Activated T-cell treated with anti-CD3 and anti-CD28 coated beads for 1 hour (primary cell): Measurements from ENCODE around the gene ASPSCR1.

Experiments
- DNase-seq: peaks from one replicate; pipeline ENCODE4 v3.0.0-alpha.2; 2020; ENCODE audit warnings: low read depth

Gene ASPSCR1

DNA sequence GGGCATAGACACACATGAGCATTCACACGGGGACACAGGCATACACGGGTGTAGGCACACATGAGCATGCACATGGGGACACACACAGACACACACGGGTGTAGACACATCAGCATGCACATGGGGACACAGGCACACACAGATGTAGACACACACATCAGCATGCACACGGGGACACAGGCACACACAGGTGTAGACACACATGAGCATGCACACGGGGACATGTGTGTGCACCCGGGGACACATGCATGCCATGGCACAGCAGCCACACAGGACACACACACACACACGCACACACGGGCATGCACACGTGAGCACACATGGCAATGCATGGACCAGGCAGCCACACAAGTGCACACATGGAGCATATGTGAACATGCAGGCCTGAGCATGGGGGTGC is 65.2 kb downstream of the ASPSCR1 start:
- no peak for DNase-seq

DNA sequence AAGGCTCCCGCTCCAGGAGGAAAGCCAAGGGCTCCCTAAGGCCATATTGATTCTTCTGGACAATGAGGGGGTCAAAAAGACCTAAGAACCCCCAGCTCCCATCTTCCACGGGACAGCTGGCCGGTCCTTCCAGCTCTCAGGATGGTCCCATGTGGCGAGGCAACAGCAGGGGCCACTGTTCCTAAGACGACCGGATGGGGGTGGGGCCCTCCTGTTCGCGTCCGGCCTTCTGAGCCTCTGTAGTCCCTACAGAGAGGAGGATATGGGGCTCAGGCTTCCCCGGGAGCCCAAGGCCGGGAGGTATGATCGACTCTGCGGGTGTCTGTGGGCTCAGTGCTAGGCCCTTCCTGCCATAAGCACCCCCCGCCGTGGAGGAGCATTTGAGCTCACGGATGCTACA is 66.1 kb downstream of the ASPSCR1 start:
- DNase-seq = no peak

- DNase-seq = no peak
Observed at GRCh38 chr17:82045936-82046484, 68.6 kb downstream of the ASPSCR1 start.

- DNase-seq = no peak
Observed at GRCh38 chr17:82046903-82047302, 69.5 kb downstream of the ASPSCR1 start.

DNA sequence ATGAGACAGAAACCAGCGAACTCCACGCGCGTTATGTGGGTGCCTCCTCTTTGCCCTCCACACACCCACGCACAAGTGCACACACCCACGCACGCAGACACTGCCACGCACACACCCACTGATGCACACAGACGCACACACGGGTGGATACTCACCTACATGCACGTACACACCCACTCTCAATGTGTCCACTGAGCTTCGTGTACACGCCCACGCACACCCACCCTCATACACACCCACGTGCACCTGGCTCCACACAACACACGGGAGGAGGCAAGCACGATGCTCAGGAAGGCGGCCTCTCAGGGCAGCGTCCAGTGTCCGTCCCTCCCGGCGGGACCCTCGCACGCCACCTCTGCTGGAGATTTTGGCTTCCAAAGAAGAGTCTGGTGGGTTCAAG is 70.0 kb downstream of the ASPSCR1 start:
- no peak for DNase-seq

- no peak for DNase-seq
Observed at GRCh38 chr17:82047914-82048570, 70.6 kb downstream of the ASPSCR1 start.

- DNase-seq = no peak
Observed at GRCh38 chr17:82048571-82048971, 71.1 kb downstream of the ASPSCR1 start.

- DNase-seq = no peak
Observed at GRCh38 chr17:82049106-82049505, 71.7 kb downstream of the ASPSCR1 start.

DNA sequence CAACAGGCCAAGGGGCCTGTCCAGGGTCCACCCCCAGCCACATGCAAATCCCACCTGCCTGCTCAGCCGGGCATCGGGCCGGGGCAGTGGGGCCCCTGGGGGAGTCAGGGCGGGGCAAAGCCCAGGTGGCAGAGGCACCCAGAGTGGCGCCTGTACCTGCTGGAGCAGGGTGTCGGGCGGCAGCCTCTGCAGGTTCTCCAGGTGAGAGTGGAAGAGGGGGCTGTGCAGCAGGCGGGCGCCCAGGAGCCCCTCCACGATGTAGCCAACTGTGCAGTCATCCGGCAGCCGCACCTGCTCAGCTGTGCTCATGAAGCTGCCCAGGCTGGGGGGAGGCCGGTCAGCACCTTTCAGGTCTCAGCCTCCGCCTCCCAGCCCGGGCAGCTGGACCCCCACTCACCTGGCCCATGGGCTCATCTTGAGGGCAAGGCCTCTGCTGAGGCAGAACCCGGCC is 72.1 kb downstream of the ASPSCR1 start:
- no peak for DNase-seq

DNA sequence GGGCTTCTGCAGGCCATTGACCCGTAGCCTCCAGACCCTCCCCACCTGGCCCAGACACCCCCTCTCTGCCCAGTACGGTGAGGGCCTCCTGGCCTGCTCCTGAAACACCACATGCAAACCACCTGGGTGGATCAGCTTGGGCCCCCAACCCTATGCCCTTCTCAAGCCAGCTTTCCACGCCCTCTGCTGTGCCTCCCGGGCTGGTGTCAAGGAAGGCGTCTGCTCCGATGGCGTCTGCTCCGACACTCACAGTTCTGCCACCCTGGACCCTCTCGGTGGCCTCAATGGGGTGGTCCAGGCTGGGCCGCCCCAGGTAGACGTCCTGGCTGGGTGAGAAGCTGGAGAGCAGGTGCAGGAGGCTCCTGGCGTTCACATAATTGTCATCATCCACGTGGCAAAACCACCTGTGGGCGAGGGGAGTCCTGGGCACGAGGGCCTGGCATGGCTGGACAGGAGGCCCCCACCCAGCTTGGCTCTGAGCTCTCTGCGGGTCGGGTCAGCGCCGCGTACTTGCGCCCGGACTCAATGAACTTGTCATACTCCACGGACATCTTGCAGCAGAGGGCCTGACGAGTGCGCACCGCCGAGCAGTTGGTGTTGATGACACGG is 72.8 kb downstream of the ASPSCR1 start:
- no peak for DNase-seq

- no peak for DNase-seq
Observed at GRCh38 chr17:82050761-82051641, 73.6 kb downstream of the ASPSCR1 start.

GRCh38 chr17:82051776-82052637 is 74.6 kb downstream of the ASPSCR1 start, which contains the start of the genes GPS1 and RFNG:
GPS1 (plus strand) TSS chr17:82051898; CDS start chr17:82051932, 34 bp downstream.
RFNG (minus strand) TSS chr17:82051811; CDS start chr17:82051766, 45 bp downstream.
- DNase-seq = peak; percentile 79

DNA sequence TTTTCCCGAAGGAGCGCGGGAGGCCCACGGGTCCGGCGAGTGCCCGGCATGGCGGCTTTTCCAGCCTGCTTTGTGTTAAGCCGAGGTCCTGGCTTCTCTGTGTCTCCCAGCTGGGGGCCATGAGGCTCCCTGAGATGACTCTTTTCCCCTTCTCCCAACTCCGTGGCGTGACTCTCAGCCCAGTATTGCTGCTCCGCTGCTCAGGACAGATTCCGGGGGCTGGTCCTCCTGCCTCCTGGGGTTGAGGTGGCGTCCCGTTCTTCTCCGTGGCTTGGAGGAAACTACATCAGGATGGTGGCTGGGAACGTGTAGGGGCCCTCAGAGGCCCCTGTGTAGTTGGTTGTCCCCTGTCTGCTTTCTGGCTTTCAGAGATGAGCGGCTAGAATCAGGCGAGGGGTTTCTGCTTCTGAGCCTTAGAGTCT is 75.2 kb downstream of the ASPSCR1 start:
- DNase-seq = no peak

DNA sequence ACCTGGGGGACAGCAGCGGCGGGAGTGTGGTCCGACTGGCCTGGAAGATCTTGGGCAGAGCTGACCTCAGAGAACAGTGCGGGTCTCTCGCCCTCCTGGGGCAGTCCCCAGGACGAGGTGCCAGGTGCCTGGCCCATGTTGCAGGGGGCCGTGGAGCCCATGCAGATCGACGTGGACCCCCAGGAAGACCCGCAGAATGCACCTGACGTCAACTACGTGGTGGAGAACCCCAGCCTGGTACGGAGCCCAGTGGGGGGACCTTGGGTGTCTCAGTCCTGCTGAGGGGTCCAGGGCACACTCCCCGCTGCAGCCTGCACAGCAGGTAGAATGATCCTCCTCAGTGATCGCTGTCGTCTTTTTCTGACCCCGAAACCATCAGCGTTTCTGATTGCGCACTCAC is 75.7 kb downstream of the ASPSCR1 start:
- no peak for DNase-seq

DNA sequence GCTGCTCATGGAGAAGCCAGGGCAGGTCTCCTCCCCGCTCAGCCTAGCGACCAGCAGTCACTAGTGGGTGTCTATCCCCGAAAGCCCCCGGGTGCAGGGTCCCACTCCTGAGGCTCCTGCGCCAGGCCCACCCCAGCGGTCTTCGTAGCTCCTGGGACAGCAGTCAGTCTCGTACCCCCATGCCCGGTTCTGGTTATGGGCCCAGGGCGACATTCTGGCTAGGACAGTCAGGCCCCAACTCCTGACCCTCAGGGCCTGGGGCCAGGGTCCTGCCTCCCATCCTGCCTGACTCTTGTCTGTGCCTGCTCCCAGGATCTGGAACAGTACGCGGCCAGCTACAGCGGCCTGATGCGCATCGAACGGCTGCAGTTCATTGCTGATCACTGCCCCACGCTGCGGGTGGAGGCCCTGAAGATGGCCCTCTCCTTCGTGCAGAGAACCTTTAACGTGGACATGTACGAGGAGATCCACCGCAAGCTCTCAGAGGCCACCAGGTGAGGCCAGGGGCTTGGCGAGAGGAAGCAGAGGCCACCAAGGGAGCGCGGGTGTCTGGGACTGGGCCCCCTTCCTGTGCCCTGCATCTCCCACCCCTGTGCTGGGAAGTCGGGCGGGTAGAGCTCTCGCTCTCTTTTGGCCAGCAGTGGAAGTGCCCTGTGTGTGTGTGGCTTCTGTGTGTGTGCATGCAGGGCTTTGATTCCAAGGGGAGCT is 76.3 kb downstream of the ASPSCR1 start:
- no peak for DNase-seq

- DNase-seq = no peak
Observed at GRCh38 chr17:82054351-82055022, 77.1 kb downstream of the ASPSCR1 start.

DNA sequence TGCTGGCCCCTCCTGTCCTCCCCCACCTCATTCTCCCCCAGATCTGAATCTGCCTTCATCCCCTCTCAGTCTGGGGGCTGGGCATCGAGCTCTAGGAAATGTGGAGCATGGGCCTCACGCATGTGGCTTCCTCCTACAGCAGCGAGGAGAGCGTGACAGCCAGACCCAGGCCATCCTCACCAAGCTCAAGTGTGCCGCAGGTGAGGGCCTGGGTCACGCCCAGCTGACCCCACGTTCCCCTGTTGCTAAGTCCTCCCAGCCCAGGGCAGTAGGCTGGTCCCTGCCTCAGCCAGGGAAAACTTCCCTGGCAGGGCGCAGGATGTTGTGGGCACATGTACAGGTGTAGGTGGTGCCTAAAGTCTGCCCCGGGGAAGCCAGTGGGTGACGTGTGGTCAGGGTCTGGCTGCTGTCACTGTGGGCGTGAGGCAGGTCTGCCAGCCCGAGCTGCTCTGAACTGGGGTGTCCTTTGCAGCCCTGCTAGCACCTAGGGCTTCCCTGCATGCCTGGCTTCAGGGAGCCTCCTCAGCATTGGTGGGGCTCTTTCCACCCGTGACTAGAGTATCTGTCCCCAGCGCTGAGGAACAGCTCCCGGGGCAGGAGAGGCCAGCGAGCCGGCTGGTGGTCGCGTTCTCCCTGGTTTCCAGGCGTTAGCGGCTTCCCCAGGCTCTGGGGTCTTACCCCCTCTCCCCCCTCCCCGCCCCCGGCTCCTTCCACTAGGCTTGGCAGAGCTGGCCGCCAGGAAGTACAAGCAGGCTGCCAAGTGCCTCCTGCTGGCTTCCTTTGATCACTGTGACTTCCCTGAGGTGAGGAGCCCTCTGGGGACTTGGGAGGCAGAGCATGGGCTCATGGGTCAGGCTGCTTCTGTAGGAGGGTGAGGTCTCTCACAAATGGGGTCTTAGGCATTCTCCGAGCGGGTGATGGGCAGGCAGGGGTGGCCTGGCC is 77.9 kb downstream of the ASPSCR1 start:
- no peak for DNase-seq

DNA sequence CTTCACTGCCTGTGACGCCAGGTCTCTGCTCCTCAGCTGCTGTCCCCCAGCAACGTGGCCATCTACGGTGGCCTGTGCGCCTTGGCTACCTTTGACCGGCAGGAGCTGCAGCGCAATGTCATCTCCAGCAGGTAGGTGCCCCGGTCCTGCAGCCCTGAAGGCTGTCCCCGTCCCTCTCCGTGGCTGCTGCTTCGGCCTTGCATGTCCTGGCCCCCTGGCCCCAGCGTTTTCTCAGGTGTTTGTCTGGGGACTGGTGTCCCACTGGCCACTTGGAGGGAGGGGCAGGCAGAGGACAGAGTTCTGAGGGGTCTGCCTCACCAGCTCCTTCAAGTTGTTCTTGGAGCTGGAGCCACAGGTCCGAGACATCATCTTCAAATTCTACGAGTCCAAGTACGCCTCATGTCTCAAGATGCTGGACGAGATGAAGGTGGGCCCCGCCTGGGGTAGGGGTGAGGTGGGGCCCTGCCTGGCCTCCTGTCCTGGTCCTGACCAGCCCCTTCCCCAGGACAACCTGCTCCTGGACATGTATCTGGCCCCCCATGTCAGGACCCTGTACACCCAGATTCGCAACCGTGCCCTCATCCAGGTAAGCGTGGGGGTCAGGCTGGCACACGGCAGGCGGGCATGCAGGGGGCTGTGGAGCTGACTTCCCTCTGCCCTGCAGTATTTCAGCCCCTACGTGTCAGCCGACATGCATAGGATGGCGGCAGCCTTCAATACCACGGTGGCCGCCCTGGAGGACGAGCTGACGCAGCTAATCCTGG is 78.7 kb downstream of the ASPSCR1 start:
- no peak for DNase-seq
